Pons (tissue), 1 donor: ENCODE measurements around the gene LPIN2.
A peak's percentile ranks its signal among the peaks of the same experiment; 100 is the strongest.
"Not testable (repeated sequence)": the region's sequence is repeated elsewhere in the genome, so short reads cannot be mapped to it uniquely, and the experiment has no call there.

Experiments used
- DNase-seq: peaks from one replicate; pipeline ENCODE4 v3.0.0-alpha.2; 2016; ENCODE audit warnings: low spot score

The LPIN2 gene

GRCh38 chr18:3003766-3004165, 9.2 kb downstream of the LPIN2 start:
- DNase-seq, result not testable (repeated sequence)

- DNase-seq, result no peak
These were observed 10.2 kb downstream of the LPIN2 start for GRCh38 chr18:3002732-3003131.

- no peak for DNase-seq
These were observed 14.3 kb downstream of the LPIN2 start for GRCh38 chr18:2998644-2999043.

- peak; percentile 84 for DNase-seq
These were observed 14.9 kb downstream of the LPIN2 start for GRCh38 chr18:2997846-2998564.

GRCh38 chr18:2997429-2997828, 15.5 kb downstream of the LPIN2 start:
- DNase-seq, result no peak

GRCh38 chr18:2994603-2995432, 18.1 kb downstream of the LPIN2 start:
- DNase-seq, result no peak

- no peak for DNase-seq
These were observed 18.8 kb downstream of the LPIN2 start for GRCh38 chr18:2994020-2994589.

GRCh38 chr18:2992995-2993877, 19.7 kb downstream of the LPIN2 start:
- no peak for DNase-seq

- no peak for DNase-seq
These were observed 21.8 kb downstream of the LPIN2 start for GRCh38 chr18:2990956-2991640.

- DNase-seq, result no peak
These were observed 24.8 kb downstream of the LPIN2 start for GRCh38 chr18:2987876-2988790.

GRCh38 chr18:2986150-2986865, 26.6 kb downstream of the LPIN2 start:
- no peak for DNase-seq

- DNase-seq, result no peak
These were observed 27.3 kb downstream of the LPIN2 start for GRCh38 chr18:2985628-2986027.

- DNase-seq, result no peak
These were observed 28.2 kb downstream of the LPIN2 start for GRCh38 chr18:2984703-2985261.

- no peak for DNase-seq
These were observed 28.9 kb downstream of the LPIN2 start for GRCh38 chr18:2984091-2984490.

GRCh38 chr18:2983296-2983695, 29.6 kb downstream of the LPIN2 start:
- DNase-seq, result no peak

GRCh38 chr18:2982452-2983269, 30.3 kb downstream of the LPIN2 start:
- DNase-seq, result no peak

- no peak for DNase-seq
These were observed 30.9 kb downstream of the LPIN2 start for GRCh38 chr18:2982022-2982421.

GRCh38 chr18:2981212-2981728, 31.7 kb downstream of the LPIN2 start:
- no peak for DNase-seq
